G401 (cell line): ENCODE results near the gene SARNP. TPM values are rescaled to one million over a fixed set of nuclear protein-coding genes. Genes with fewer than 3 reads are reported as not detected.
A peak's percentile ranks its signal among the peaks of the same experiment; 100 is the strongest.
"Not testable (repeated sequence)": the region's sequence is repeated elsewhere in the genome, so short reads cannot be mapped to it uniquely, and the experiment has no call there.

Source experiments
- DNase-seq: peaks from one replicate; pipeline ENCODE4 v3.0.0-alpha.2; 2015; ENCODE audit warnings: low spot score
- in situ Hi-C: cut with HindIII; loops from 2 replicates; pipeline ENCODE4 v1.10.0; 2016; ENCODE audit warnings: low sequenced_read_pairs, mixed read lengths
- total RNA-seq: library from RNA; depleted of rRNA; stranded (reverse); fragments of >200 nt; shearing (Covaris generic); gene quantifications from 2 replicates; pipeline ENCODE4 v1.2.3, GENCODE V29; 2014; rRNA removed

The SARNP gene, protein sequence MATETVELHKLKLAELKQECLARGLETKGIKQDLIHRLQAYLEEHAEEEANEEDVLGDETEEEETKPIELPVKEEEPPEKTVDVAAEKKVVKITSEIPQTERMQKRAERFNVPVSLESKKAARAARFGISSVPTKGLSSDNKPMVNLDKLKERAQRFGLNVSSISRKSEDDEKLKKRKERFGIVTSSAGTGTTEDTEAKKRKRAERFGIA
- 248 and 272 TPM in 2 replicates for total RNA-seq

DNA sequence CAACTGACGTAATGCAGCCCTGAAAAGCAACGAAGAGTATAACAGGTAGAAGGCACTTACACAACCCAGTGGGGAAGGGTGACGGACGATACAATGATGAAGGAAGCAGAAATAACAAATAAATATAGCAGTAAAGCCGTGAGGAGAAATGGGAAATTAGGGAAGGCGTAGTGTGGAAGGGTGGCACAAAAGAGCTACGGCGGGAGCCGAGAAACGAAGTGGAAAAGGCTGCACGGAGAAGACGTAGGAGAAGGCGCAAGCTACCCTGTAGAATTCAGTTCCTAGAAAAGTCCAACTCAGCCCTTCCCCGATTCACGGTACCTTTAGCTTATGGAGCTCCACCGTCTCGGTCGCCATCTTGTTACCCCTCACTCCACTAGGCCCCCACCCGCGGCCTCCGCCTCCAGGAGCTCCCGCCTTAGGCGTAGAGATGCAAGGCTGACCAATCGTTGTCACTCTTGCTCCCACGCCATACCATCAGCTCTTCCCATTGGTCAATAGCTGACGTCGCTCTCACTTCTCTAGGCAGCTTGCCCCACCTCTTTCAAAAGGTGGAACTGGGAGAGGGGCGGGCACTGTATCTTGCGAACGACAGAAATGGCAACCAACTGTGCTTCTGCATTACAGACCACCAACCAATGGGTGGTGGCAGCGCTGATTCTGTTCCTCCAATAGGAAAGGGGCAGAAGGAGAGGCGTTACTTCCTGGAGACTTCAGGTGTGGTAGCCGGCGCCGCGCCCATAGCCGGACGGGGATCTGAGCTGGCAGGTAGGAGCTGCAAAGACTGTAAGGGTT, at the start of gene SARNP, which contains the start of gene ORMDL2:
Gene SARNP (minus strand): TSS at position 380 of the 795 bp plus-strand sequence. CDS start 23 bp downstream, at position 357.
Gene ORMDL2 (plus strand): TSS at position 697 of the 795 bp plus-strand sequence. CDS start 959 bp downstream, outside the sequence.
- peak; percentile 100 for DNase-seq
- in situ Hi-C loops: no loop called here

DNA sequence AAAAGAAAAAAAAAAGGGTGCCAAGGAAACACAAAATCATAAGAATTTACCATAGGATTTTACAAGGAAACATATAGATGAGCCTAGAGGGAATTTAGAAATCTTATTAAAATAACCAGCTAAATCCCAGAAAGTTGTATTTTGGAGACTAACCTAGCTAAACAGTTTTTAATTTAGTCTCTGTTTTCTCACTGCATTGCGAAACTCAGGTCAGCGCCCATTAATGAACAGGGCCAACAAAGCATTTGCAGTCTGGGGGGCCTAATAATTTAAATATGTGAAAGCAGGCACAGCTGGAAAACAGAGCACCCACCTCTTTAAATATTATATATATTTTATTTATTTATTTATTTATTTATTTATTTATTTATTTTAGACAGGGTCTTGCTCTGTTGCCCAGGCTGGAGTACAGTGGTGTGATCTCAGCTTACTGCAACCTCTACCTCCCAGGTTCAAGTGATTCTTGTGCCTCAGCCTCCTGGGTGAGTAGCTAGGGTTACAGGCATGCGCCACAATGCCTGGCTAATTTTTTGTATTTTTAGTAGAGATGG, 49.0 kb upstream of the SARNP start:
- DNase-seq, in situ Hi-C loops: not testable (repeated sequence)

DNA sequence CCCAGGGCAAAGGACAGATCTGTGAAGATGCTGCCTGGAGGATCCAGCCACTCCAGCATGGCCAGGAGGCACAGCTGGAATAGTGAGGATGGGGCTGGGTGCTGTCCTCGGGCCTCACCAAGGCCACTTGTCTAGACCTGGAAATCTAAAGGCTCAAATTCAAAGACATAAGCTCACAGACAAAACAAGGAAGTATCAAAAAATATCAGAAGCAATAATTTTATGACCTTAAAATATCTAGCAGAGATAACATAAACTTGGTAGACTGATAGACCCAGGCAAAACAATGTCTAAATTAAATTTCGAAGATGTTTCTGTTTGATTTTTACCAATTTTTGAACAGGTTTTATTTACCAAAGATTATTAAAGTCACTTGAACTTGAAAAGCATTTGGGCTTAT, 47.8 kb upstream of the SARNP start:
- no peak for DNase-seq
- in situ Hi-C loops: no loop called here

DNA sequence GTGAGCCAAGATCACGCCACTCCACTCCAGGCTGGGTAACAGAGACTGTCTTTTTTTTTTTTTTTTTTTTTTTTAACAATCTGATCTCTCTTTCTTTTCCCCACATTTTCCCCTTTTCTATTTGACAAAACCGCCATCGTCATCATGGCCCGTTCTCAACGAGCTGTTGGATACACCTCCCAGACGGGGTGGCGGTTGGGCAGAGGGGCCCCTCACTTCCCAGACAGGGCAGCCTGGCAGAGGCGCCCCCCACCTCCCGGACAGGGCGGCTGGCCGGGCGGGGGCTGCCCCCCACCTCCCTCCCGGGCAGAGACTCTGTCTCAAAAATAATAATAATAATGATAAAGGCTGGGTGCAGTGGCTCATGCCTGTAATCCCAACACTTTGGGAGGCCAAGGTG, 45.4 kb upstream of the SARNP start:
- in situ Hi-C loops: not testable (repeated sequence)

GRCh38 chr12:55862286-55862685, 44.8 kb upstream of the SARNP start:
- DNase-seq: no peak
- in situ Hi-C loops: no loop called here

More for the DNA sequence above, 45.4 kb upstream of the SARNP start:
- not testable (repeated sequence) for DNase-seq

GRCh38 chr12:55861871-55862270, 44.3 kb upstream of the SARNP start:
- DNase-seq: no peak
- in situ Hi-C loops: no loop called here

GRCh38 chr12:55861396-55861795, 43.9 kb upstream of the SARNP start:
- in situ Hi-C loops: no loop called here

GRCh38 chr12:55852740-55853139, 35.2 kb upstream of the SARNP start:
- in situ Hi-C loops: no loop called here
- no peak for DNase-seq

More at GRCh38 chr12:55861396-55861795, 43.9 kb upstream of the SARNP start:
- DNase-seq: no peak

- in situ Hi-C loops: no loop called here
Observed at GRCh38 chr12:55850893-55851292, 33.4 kb upstream of the SARNP start.

DNA sequence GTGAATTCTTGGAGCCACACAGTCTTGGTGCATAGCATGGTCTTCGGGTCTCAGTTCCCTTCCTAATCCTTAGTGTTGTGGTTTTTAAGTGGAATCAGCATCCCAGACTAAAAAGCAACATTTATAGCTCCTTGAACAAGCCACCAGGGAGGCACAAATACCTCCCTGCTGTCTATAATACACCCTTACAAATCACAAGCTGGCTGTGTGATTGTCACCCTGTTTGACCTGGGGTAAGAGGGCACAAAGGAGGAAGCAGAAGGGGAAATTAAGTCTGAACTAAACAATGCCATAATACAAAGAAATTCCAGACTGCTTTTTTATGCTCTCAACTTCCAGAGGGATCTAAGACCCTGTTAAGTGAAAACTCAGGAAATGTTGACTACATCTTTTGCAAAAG, 32.9 kb upstream of the SARNP start:
- in situ Hi-C loops: no loop called here
- DNase-seq: no peak

More at GRCh38 chr12:55850893-55851292, 33.4 kb upstream of the SARNP start:
- no peak for DNase-seq

DNA sequence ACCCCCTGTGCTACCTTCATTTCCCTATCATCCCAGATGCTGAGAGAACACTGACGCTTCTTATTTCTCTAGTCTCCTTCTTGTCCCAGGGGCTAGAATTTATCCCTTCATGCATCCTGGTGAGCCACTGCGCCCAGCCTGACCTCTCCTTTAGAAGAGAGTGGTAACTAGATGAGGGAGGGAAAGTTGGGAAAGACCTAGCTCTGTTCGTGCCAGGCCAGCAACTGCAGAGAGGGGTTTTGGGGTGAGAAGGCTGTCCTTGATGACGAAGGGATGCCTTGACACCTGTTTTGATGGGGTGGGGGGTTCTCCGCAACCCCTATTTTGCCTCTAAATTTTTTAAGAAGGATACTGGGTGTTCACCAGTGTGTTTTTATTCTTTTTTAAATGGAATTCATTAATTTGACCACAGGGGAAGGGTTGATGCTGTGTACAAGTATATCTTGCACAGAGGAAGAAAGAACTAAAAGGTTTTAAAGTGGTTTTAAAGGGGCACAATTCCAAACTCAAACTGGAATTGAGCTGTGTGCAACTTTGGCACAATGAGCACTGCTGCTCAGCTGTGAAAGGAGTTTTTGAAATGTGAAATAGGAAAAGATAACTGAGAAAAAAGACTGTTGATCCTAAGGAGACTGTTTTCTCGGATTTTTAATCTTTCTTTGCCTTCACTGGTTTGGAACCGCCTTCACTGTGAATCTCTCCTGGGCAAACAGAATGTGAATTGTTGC, 32.3 kb upstream of the SARNP start:
- no peak for DNase-seq
- in situ Hi-C loops: no loop called here

- DNase-seq: no peak
- in situ Hi-C loops: no loop called here
Observed at GRCh38 chr12:55847603-55848291, 30.2 kb upstream of the SARNP start.

DNA sequence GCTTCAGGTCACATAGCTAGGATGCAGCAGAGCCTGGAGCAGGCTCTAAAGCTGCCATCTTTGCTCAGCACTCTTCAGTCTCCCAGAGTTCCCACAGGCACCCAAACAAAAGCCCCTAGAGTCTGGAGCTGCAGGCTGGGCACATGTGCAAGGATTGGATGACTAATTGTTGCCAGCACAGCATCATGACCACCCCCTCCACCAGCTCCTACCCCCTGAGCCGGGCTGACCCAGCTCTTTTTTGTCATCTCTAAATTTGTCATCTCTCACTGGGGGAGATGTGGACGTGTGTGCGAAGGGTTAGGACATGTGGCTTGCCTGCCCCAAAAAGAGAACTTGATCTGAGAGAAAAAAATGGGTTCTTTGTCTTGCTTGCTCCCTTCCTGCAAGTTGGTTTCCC, 29.5 kb upstream of the SARNP start:
- no peak for DNase-seq
- in situ Hi-C loops: no loop called here

DNA sequence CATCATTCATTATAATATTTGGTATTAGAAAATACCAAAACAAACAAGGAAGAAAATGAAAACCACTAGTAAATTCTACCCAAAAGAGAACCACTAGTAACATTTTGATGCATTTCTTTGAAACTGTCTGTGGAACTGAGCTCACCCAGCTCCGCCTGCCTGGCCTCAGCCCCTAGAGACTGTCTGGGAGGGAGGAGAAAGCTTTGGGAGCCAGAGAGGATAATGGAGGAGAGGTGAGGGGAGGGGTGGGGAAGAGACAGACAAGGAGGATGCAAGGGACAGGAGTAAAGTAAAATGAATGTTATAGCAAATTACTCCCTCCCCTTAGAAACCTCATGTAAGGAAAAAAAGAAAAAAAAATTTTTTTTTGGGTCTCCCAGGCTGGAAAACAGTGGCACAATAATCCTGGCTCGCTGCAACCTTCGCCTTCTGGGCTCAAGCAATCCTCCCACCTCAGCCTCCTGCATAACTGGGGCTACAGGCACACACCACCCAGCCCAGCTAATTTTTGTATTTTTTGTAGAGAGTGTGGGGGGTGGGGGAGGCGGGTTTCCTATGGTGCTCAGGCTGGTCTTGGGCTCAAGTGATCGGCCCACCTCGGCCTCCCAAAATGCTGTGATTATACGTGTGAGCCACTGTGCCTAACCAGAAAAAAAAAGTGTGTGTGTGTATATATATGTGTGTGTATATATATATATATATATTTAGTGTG, 28.4 kb upstream of the SARNP start:
- DNase-seq: no peak
- in situ Hi-C loops: no loop called here

- in situ Hi-C loops: no loop called here
- no peak for DNase-seq
Observed at GRCh38 chr12:55845361-55845760, 27.8 kb upstream of the SARNP start.

DNA sequence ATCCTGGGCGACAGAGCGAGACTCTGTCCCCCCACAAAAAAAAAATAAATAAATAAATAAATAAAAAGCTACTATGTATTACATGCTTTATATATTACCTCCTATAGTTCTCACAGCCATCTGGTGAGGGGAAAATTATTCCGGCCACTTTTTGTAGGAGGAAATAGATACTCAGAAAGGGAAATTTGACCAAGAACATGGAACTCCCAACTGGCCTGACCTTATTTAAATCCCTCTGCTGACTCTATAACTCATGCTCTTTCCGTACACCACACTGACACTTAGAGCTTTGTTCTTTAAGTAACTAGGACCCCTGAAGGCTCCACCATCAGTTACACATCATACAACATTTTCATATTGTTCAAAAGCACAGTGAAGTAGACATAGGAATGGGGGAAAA, 27.4 kb upstream of the SARNP start:
- in situ Hi-C loops: no loop called here
- DNase-seq: no peak

DNA sequence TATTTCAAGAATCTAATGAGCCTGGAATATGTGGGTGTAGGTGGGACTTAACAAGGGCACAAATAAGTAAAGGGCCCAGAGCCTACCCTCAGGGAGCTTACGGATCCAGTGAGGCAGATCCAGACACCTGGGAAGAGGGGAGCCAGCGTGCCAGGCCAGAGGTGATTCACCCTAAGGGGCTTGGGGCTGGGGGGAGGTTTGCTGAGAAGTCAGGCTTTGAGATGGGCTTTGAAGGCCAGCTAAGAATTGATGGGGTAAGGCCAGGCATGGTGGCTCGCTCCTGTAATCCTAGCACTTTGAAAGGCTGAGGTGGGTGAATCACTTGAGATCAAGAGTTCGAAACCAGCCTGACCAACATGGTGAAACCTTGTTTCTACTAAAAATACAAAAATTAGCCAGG, 25.9 kb upstream of the SARNP start:
- in situ Hi-C loops: no loop called here
- DNase-seq: no peak

- no peak for DNase-seq
- in situ Hi-C loops: no loop called here
Observed at GRCh38 chr12:55842681-55843429, 25.3 kb upstream of the SARNP start, which contains the start of gene MMP19. TSS of gene MMP19 (minus strand) at chr12:55842936. CDS start at chr12:55842830, 106 bp downstream.
